ENCODE data around the gene COA1. TPM values are rescaled to one million over a fixed set of nuclear protein-coding genes. Genes with fewer than 3 reads are reported as not detected.

Gene COA1
- total RNA-seq, 1 experiment from 2014 or later: 151 TPM

- Histone ChIP-seq H3K4me2 (no peak overlapping the region), H3K9me2 (ENCODE audit: insufficient read depth) (no peaks in the 10 kb centered on the region), H3K27ac (no peak overlapping the region), H3K36me3 (ENCODE audit: low read depth) (peaks cover 4% of the 10 kb centered on the region; the same call in 1 of the 2 replicates), H2AFZ (no peak overlapping the region), H3F3A (ENCODE audit: insufficient read depth, low read depth) (peaks cover 13% of the 10 kb centered on the region; the same call in 1 of the 2 replicates), H3K79me2 (ENCODE audit: low read depth) (peaks cover 9% of the 10 kb centered on the region; the same call in 1 of the 2 replicates), H3K4me1 (replicated peaks; ENCODE audit: insufficient read depth) (peaks cover 22% of the 10 kb centered on the region), H4K20me1 (ENCODE audit: insufficient read depth) (no peaks in the 10 kb centered on the region), H3K9me3 (ENCODE audit: insufficient read depth, low read depth) (no peaks in the 10 kb centered on the region), H3K4me3 (no peak overlapping the region), H3K27me3 (ENCODE audit: insufficient read depth, low read depth) (no peaks in the 10 kb centered on the region)
- no peak for TF ChIP-seq EZH2 (IDR thresholded peaks at IDR 0.05; ENCODE audit: low read depth)
- TF ChIP-seq CTCF (conservative IDR thresholded peaks at IDR 0.05): no peak
- intact Hi-C loops (cut with micrococcal nuclease; ENCODE audit: unreplicated experiment): no loop called here
- BruUV-seq (replicated peaks): no TSS peak
- POLR2A ChIA-PET (ENCODE audit: unreplicated experiment): no interaction called here
- DNase-seq: no peak
- CTCF ChIA-PET: no interaction called here
These were observed 40.0 kb upstream of the COA1 start for GRCh38 chr7:43769281-43769680.

GRCh38 chr7:43768887-43769272, 39.6 kb upstream of the COA1 start:
- TF ChIP-seq EZH2 (IDR thresholded peaks at IDR 0.05; ENCODE audit: low read depth) (no peak), CTCF (conservative IDR thresholded peaks at IDR 0.05) (no peak)
- Histone ChIP-seq H4K20me1 (ENCODE audit: insufficient read depth) (no peaks in the 10 kb centered on the region), H3K4me3 (no peak overlapping the region), H3K9me2 (ENCODE audit: insufficient read depth) (no peaks in the 10 kb centered on the region), H3K4me1 (replicated peaks; ENCODE audit: insufficient read depth) (peaks cover 26% of the 10 kb centered on the region), H3K79me2 (ENCODE audit: low read depth) (peaks cover 13% of the 10 kb centered on the region; the same call in 1 of the 2 replicates), H3K27ac (no peak overlapping the region), H3F3A (ENCODE audit: insufficient read depth, low read depth) (peaks cover 17% of the 10 kb centered on the region; the same call in 1 of the 2 replicates), H2AFZ (no peak overlapping the region), H3K27me3 (ENCODE audit: insufficient read depth, low read depth) (no peaks in the 10 kb centered on the region), H3K9me3 (ENCODE audit: insufficient read depth, low read depth) (no peaks in the 10 kb centered on the region), H3K4me2 (no peak overlapping the region), H3K36me3 (ENCODE audit: low read depth) (peaks cover 4% of the 10 kb centered on the region; the same call in 1 of the 2 replicates)
- ChIA-PET CTCF (no interaction called here), POLR2A (ENCODE audit: unreplicated experiment) (no interaction called here)
- BruUV-seq (replicated peaks): no TSS peak
- intact Hi-C loops (cut with micrococcal nuclease; ENCODE audit: unreplicated experiment): no loop called here
- DNase-seq: no peak

- TF ChIP-seq CTCF (conservative IDR thresholded peaks at IDR 0.05): no peak
- no peak for TF ChIP-seq EZH2 (IDR thresholded peaks at IDR 0.05; ENCODE audit: low read depth)
- H3K9me3 ChIP-seq (ENCODE audit: insufficient read depth, low read depth): no peaks in the 10 kb centered on the region
- no peaks in the 10 kb centered on the region for H3K9me2 ChIP-seq (ENCODE audit: insufficient read depth)
- ChIA-PET CTCF (interaction anchor here (0.5 kb wide), 1 partner anchor 17 kb away, joined by 3 read pairs; no protein-coding TSS in a partner anchor), POLR2A (ENCODE audit: unreplicated experiment) (no interaction called here)
- H3K4me3 ChIP-seq: no peak overlapping the region
- H3K4me1 ChIP-seq (replicated peaks; ENCODE audit: insufficient read depth): peaks cover 31% of the 10 kb centered on the region
- peaks cover 4% of the 10 kb centered on the region; the same call in 1 of the 2 replicates for H3K36me3 ChIP-seq (ENCODE audit: low read depth)
- no peak for DNase-seq
- H3K79me2 ChIP-seq (ENCODE audit: low read depth): peaks cover 18% of the 10 kb centered on the region
- no peak overlapping the region for H3K4me2 ChIP-seq
- no peaks in the 10 kb centered on the region for H3K27me3 ChIP-seq (ENCODE audit: insufficient read depth, low read depth)
- BruUV-seq (replicated peaks): no TSS peak
- intact Hi-C loops (cut with micrococcal nuclease; ENCODE audit: unreplicated experiment): no loop called here
- H3K27ac ChIP-seq: no peak overlapping the region
- H4K20me1 ChIP-seq (ENCODE audit: insufficient read depth): no peaks in the 10 kb centered on the region
- no peak overlapping the region for H2AFZ ChIP-seq
- peaks cover 22% of the 10 kb centered on the region; the same call in 1 of the 2 replicates for H3F3A ChIP-seq (ENCODE audit: insufficient read depth, low read depth)
These were observed 39.0 kb upstream of the COA1 start for GRCh38 chr7:43768201-43768886.
